Neural progenitor cell (in vitro differentiated cells): ENCODE data around the gene BICD2. TPM values are rescaled to one million over a fixed set of nuclear protein-coding genes. Genes with fewer than 3 reads are reported as not detected.

Source experiments
- DNase-seq: peaks from one replicate; pipeline ENCODE4 v3.0.0-alpha.2; 2016; ENCODE audit warnings: low spot score
- H2AFZ ChIP-seq: fragments of 200-600 bp; sonication (generic); replicated peaks from 2 replicates; pipeline ENCODE4 v1.6.1; 2016; ENCODE audit warnings: antibody characterized with exemption
- H3F3A ChIP-seq: fragments of 200-600 bp; sonication (generic); 2 replicates; pipeline ENCODE4 v1.6.1; 2016; ENCODE audit warnings: antibody characterized with exemption, low read depth
- H3K27ac ChIP-seq: fragments of 200-600 bp; sonication (generic); 2 replicates; pipeline ENCODE4 v1.5.1; 2016; ENCODE audit warnings: mild to moderate bottlenecking
- H3K27me3 ChIP-seq: fragments of 200-600 bp; sonication (generic); 2 replicates; pipeline ENCODE4 v1.6.1; 2016; ENCODE audit warnings: mild to moderate bottlenecking, moderate library complexity
- H3K36me3 ChIP-seq: fragments of 200-600 bp; sonication (generic); 2 replicates; pipeline ENCODE4 v1.5.1; 2016
- H3K4me1 ChIP-seq: fragments of 200-600 bp; sonication (generic); 2 replicates; pipeline ENCODE4 v1.6.1; 2016; ENCODE audit warnings: mixed run types
- H3K4me2 ChIP-seq: fragments of 200-600 bp; sonication (generic); 2 replicates; pipeline ENCODE4 v1.6.1; 2016
- H3K4me3 ChIP-seq: fragments of 200-600 bp; sonication (generic); 2 replicates; pipeline ENCODE4 v1.5.1; 2016
- H3K79me2 ChIP-seq: fragments of 200-600 bp; sonication (generic); 2 replicates; pipeline ENCODE4 v1.6.1; 2016; ENCODE audit warnings: low read depth
- H3K9ac ChIP-seq: fragments of 200-600 bp; sonication (generic); 2 replicates; pipeline ENCODE4 v1.6.1; 2016
- H3K9me3 ChIP-seq: fragments of 200-600 bp; sonication (generic); 2 replicates; pipeline ENCODE4 v1.5.1; 2016; ENCODE audit warnings: low read depth
- H4K20me1 ChIP-seq: fragments of 200-600 bp; sonication (generic); 2 replicates; pipeline ENCODE4 v1.6.1; 2016; ENCODE audit warnings: low read depth
- H3K27ac Mint-ChIP-seq: 3 replicates; pipeline ENCODE4 v1.8.0; 2021; ENCODE audit warnings: mixed read lengths
- H3K27me3 Mint-ChIP-seq: 2 replicates; pipeline ENCODE4 v1.8.0; 2022; ENCODE audit warnings: low read depth, mild to moderate bottlenecking, inconsistent platforms, moderate library complexity, mixed read lengths; ENCODE audit not compliant: insufficient read depth
- H3K36me3 Mint-ChIP-seq: 3 replicates; pipeline ENCODE4 v1.8.0; 2021; ENCODE audit warnings: mixed read lengths
- H3K4me1 Mint-ChIP-seq: 3 replicates; pipeline ENCODE4 v1.8.0; 2021; ENCODE audit warnings: mixed read lengths
- H3K4me3 Mint-ChIP-seq: 3 replicates; pipeline ENCODE4 v1.8.0; 2021; ENCODE audit warnings: mild to moderate bottlenecking, moderate library complexity, mixed read lengths
- H3K9me3 Mint-ChIP-seq: 3 replicates; pipeline ENCODE4 v1.8.0; 2020; ENCODE audit warnings: mixed read lengths
- EZH2 ChIP-seq: fragments of 200-600 bp; sonication (generic); IDR thresholded peaks from 2 replicates; pipeline ENCODE4 v1.6.1; 2017; ENCODE audit warnings: antibody characterized with exemption, mild to moderate bottlenecking, moderate library complexity
- EZH2phosphoT487 ChIP-seq: fragments of 200-600 bp; sonication (generic); IDR thresholded peaks from 2 replicates; pipeline ENCODE4 v1.6.1; 2017; ENCODE audit warnings: antibody characterized with exemption
- total RNA-seq: library from RNA; depleted of rRNA; stranded (reverse); fragments of >200 nt; gene quantifications from 2 replicates; pipeline ENCODE4 v1.2.3, GENCODE V29; 2015; ENCODE audit warnings: low replicate concordance
- TF ChIP-seq, protein P1 (sequence below): fragments of 200-600 bp; sonication (generic); IDR thresholded peaks from 2 replicates; pipeline ENCODE4 v1.5.1; 2017; ENCODE audit warnings: antibody characterized with exemption, mild to moderate bottlenecking

Gene BICD2
- total RNA-seq, 1 donor from 2014 or later = 15.1 TPM

DNA sequence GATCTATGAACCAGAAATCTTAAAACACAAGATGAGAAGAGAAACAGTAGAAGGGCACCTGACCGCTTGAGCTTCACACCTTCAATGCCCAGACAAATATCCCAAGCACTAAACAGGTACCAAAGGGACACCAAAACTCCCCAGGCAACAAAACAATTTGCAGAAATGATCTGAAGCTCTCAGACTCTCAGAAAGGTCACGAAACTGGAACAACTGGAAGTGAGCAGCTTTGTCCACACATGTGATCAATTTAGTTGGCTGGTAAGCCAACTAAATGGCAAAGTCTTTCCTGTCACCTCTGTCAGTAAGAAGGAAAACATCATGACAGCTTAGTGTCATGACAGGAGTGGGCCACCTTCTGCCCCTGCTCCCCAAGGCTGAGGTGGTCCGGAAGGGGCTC, 98.8 kb downstream of the BICD2 start:
- Histone ChIP-seq H3K36me3 (no peaks in the 10 kb centered on the region), H4K20me1 (peaks cover 43% of the 10 kb centered on the region), H3K4me3 (no peak overlapping the region), H3K27me3 (no peaks in the 10 kb centered on the region), H3F3A (peaks cover 3% of the 10 kb centered on the region), H3K4me2 (no peak overlapping the region), H3K9me3 (no peaks in the 10 kb centered on the region), H3K9ac (no peak overlapping the region), H2AFZ (no peak overlapping the region), H3K79me2 (peaks cover 39% of the 10 kb centered on the region), H3K4me1 (peaks cover 6% of the 10 kb centered on the region), H3K27ac (no peak overlapping the region)
- no peak for DNase-seq
- no peaks in the 10 kb centered on the region for H3K9me3 Mint-ChIP-seq
- peaks cover 3% of the 10 kb centered on the region for H3K27me3 Mint-ChIP-seq
- TF ChIP-seq, protein P1, sequence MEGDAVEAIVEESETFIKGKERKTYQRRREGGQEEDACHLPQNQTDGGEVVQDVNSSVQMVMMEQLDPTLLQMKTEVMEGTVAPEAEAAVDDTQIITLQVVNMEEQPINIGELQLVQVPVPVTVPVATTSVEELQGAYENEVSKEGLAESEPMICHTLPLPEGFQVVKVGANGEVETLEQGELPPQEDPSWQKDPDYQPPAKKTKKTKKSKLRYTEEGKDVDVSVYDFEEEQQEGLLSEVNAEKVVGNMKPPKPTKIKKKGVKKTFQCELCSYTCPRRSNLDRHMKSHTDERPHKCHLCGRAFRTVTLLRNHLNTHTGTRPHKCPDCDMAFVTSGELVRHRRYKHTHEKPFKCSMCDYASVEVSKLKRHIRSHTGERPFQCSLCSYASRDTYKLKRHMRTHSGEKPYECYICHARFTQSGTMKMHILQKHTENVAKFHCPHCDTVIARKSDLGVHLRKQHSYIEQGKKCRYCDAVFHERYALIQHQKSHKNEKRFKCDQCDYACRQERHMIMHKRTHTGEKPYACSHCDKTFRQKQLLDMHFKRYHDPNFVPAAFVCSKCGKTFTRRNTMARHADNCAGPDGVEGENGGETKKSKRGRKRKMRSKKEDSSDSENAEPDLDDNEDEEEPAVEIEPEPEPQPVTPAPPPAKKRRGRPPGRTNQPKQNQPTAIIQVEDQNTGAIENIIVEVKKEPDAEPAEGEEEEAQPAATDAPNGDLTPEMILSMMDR = no peak
- TF ChIP-seq EZH2phosphoT487 (no peak), EZH2 (no peak)
- H3K4me1 Mint-ChIP-seq = peaks cover 24% of the 10 kb centered on the region
- peaks cover 6% of the 10 kb centered on the region for H3K36me3 Mint-ChIP-seq
- H3K27ac Mint-ChIP-seq = no peak overlapping the region
- no peak overlapping the region for H3K4me3 Mint-ChIP-seq

DNA sequence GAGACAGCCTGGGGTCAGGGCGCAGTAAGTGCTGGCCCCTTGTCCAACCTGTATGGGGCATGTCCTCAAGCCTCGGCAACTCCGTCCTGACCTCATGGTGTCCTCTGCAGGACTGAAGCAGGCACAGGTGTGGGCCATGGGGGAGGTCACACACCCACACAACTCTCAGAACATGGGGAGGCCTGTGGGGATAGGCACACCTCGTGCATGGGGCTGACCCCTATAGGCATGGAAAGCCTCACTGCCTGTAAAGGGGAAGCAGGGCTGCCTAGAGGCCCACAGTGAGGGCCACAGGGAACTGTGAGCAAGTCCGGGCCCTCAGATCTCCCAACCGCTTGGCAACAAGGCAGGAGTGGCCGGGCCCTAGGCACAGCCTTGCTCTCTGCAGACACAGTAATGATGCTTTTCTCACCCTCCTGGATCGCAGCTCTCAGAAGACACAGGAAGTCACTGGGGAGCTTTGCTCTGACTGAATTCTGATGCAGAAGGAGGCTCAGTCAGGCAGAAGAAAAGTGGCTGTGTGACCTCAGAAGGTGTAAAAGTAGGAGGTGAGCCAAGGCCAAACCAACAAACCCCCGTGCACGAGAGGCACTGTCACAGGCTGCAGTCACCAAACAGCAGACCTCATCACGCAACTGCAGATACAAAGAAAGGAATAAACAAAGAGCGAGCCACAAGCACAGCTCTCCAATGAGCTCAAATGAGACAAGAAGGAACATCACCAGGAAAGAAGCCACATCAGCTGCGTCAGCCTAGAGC, 100.1 kb downstream of the BICD2 start:
- Histone ChIP-seq H3K79me2 (peaks cover 34% of the 10 kb centered on the region), H3K9me3 (no peaks in the 10 kb centered on the region), H2AFZ (no peak overlapping the region), H3K9ac (no peak overlapping the region), H3K4me3 (no peak overlapping the region), H3K4me2 (no peak overlapping the region), H3K27me3 (no peaks in the 10 kb centered on the region), H4K20me1 (peaks cover 55% of the 10 kb centered on the region), H3K27ac (no peak overlapping the region), H3K36me3 (no peaks in the 10 kb centered on the region), H3F3A (peaks cover 7% of the 10 kb centered on the region), H3K4me1 (peaks cover 13% of the 10 kb centered on the region)
- Mint-ChIP-seq H3K4me1 (peaks cover 32% of the 10 kb centered on the region), H3K36me3 (peaks cover 6% of the 10 kb centered on the region), H3K9me3 (no peaks in the 10 kb centered on the region), H3K4me3 (no peak overlapping the region), H3K27me3 (peaks cover 3% of the 10 kb centered on the region), H3K27ac (no peak overlapping the region)
- DNase-seq = no peak
- TF ChIP-seq, protein P1 = no peak
- no peak for TF ChIP-seq EZH2
- TF ChIP-seq EZH2phosphoT487 = no peak

DNA sequence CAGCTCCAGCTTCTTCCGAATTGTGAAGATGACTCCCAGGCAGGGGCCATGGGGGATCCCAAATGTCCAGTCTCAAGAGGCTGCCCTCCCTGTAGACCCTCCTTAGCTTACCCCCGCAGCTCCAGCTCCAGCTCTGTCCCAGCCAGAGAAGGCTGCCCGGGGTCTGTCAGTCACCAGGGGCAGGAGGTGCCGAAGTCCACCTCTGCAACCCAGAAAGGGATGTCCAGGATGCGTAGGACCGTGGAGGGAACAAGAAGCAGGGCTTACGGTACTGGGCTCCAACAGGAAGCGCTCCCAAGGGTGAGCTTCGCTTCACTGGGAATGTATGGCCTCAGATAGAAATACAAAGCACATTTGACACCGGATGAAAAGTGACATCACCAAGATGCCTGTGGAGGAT, 100.7 kb downstream of the BICD2 start:
- Histone ChIP-seq H3K9ac (no peak overlapping the region), H3K4me2 (no peak overlapping the region), H3K27ac (no peak overlapping the region), H3K4me3 (no peak overlapping the region), H3K79me2 (peaks cover 28% of the 10 kb centered on the region), H4K20me1 (peaks cover 61% of the 10 kb centered on the region), H3K27me3 (no peaks in the 10 kb centered on the region), H3F3A (peaks cover 7% of the 10 kb centered on the region), H3K4me1 (peaks cover 15% of the 10 kb centered on the region), H3K36me3 (no peaks in the 10 kb centered on the region), H2AFZ (no peak overlapping the region), H3K9me3 (no peaks in the 10 kb centered on the region)
- TF ChIP-seq EZH2 = no peak
- TF ChIP-seq, protein P1 = no peak
- no peak for TF ChIP-seq EZH2phosphoT487
- no peak for DNase-seq
- Mint-ChIP-seq H3K27me3 (peaks cover 3% of the 10 kb centered on the region), H3K36me3 (peaks cover 6% of the 10 kb centered on the region), H3K4me1 (peaks cover 31% of the 10 kb centered on the region), H3K4me3 (no peak overlapping the region), H3K9me3 (no peaks in the 10 kb centered on the region), H3K27ac (no peak overlapping the region)
